Thoracic aorta (tissue), 2 donors: Measurements from ENCODE around the gene TMEM218. TPM values are rescaled to one million over a fixed set of nuclear protein-coding genes. Genes with fewer than 3 reads are reported as not detected.

Source experiments
- ATAC-seq: fragments of 150-250 bp; one replicate; pipeline ENCODE4 v1.8.0; 2017; ENCODE audit warnings: low read depth; ENCODE audit not compliant: insufficient number of reproducible peaks, low FRiP score
- DNase-seq: peaks from one replicate; pipeline ENCODE4 v3.0.0-alpha.2; 2020; ENCODE audit warnings: low spot score
- H3K27ac ChIP-seq, 2 donors: fragments of 200-600 bp; sonication (generic); 1 replicate in 1 of 2; 2 replicates in 1 of 2; pipeline ENCODE4 v1.5.1; 2016; ENCODE audit warnings: mild to moderate bottlenecking in 2 of 2, moderate library complexity in 2 of 2
- H3K27me3 ChIP-seq: fragments of 200-600 bp; sonication (generic); replicated peaks from 2 replicates; pipeline ENCODE4 v1.6.0; 2016; ENCODE audit warnings: mild to moderate bottlenecking; ENCODE audit not compliant: insufficient read depth
- H3K36me3 ChIP-seq: fragments of 200-600 bp; sonication (generic); one replicate; pipeline ENCODE4 v1.5.1; 2016
- H3K4me1 ChIP-seq, 2 donors: fragments of 200-600 bp; sonication (generic); 1 replicate in 1 of 2; 2 replicates in 1 of 2; pipeline versions ENCODE4 v1.5.1 to v1.6.0; 2016; ENCODE audit warnings: low read depth in 2 of 2, mild to moderate bottlenecking in 1 of 2; ENCODE audit not compliant: control insufficient read depth in 1 of 2
- H3K4me3 ChIP-seq: fragments of 200-600 bp; sonication (generic); 2 replicates; pipeline ENCODE4 v1.5.1; 2016; ENCODE audit warnings: mild to moderate bottlenecking
- H3K9me3 ChIP-seq: fragments of 200-600 bp; sonication (generic); 2 replicates; pipeline ENCODE4 v1.5.1; 2016
- total RNA-seq, 2 donors: library from RNA; depleted of rRNA; stranded (reverse); fragments of >200 nt; gene quantifications; one replicate each; pipeline versions ENCODE4 v1.1.0 to v1.2.3, GENCODE V29; 2016
- TF ChIP-seq, protein P1 (sequence below): fragments of 200-600 bp; sonication (generic); IDR thresholded peaks from one replicate; pipeline ENCODE4 v1.5.1; 2019; ENCODE audit warnings: antibody characterized with exemption

TMEM218 gene
- total RNA-seq, 2 donors from 2014 or later: 15.2 to 17.7 TPM

DNA sequence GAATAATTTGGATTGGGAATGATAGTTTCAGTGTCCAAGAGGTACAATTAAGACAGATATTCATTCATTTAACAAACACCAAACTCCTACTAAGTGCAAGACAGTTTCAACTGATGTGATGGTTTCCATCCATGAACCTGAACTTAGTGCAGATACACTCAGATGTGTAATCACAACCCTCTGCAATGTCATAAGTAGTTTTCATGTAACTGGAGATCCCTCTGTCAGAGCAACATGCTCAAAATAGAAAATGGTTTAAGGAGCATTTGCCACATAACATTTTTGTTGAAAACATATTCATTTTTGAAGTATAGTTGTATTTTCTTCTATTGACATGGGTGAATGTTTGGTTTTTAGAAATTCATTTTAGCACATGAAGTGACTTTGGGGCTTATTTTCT lies 36.6 kb upstream of the TMEM218 start:
- DNase-seq (no peak), ATAC-seq (no peak)
- Histone ChIP-seq H3K4me1 (no peaks in the 10 kb centered on the region), H3K9me3 (no peaks in the 10 kb centered on the region), H3K27me3 (no peaks in the 10 kb centered on the region), H3K36me3 (no peaks in the 10 kb centered on the region), H3K4me3 (no peak overlapping the region), H3K27ac (no peak overlapping the region)
- TF ChIP-seq, protein P1, sequence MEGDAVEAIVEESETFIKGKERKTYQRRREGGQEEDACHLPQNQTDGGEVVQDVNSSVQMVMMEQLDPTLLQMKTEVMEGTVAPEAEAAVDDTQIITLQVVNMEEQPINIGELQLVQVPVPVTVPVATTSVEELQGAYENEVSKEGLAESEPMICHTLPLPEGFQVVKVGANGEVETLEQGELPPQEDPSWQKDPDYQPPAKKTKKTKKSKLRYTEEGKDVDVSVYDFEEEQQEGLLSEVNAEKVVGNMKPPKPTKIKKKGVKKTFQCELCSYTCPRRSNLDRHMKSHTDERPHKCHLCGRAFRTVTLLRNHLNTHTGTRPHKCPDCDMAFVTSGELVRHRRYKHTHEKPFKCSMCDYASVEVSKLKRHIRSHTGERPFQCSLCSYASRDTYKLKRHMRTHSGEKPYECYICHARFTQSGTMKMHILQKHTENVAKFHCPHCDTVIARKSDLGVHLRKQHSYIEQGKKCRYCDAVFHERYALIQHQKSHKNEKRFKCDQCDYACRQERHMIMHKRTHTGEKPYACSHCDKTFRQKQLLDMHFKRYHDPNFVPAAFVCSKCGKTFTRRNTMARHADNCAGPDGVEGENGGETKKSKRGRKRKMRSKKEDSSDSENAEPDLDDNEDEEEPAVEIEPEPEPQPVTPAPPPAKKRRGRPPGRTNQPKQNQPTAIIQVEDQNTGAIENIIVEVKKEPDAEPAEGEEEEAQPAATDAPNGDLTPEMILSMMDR: no peak

DNA sequence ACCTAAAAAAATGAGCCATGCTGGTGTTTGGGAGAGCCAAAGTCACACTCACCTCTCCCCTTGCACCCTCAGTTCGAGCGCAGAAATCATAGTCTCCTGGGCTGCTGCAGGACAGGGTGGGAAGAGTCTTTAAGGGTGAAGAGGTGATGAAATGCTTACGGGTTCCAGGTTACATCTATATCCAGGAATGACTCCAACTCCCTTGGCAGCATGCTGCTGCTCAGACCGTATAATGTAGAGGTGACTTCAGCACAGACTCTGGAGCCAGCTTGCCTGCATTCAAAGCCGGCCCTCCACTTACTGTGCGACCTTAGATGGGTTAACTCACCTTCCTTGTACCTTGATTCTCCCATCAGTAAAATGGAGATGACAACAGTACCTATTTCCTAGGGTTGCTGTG lies 35.9 kb upstream of the TMEM218 start:
- Histone ChIP-seq H3K36me3 (no peaks in the 10 kb centered on the region), H3K27me3 (no peaks in the 10 kb centered on the region), H3K27ac (no peak overlapping the region), H3K4me3 (no peak overlapping the region), H3K9me3 (no peaks in the 10 kb centered on the region), H3K4me1 (no peaks in the 10 kb centered on the region)
- TF ChIP-seq, protein P1: no peak
- DNase-seq (no peak), ATAC-seq (no peak)

DNA sequence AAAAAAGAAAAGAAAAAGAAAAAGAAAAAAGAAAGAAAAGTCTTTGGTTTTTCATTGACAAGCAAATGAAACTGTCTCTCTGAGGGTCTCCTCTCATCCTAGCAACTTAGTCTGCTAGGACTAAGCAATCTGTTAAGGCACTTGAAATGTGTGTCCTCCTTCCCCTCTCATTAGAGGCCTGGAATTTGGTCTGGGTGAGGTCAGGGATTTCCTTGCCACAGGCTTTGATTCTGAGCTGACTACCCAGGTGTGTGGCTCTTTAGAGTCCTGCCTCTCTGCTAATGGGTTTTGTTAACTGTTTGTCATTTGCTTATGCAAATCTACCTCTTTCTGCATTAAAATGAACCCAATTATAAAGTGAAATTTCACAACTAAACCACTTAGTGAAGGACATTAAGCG lies 34.8 kb upstream of the TMEM218 start:
- ATAC-seq (no peak), DNase-seq (no peak)
- TF ChIP-seq, protein P1: no peak

DNA sequence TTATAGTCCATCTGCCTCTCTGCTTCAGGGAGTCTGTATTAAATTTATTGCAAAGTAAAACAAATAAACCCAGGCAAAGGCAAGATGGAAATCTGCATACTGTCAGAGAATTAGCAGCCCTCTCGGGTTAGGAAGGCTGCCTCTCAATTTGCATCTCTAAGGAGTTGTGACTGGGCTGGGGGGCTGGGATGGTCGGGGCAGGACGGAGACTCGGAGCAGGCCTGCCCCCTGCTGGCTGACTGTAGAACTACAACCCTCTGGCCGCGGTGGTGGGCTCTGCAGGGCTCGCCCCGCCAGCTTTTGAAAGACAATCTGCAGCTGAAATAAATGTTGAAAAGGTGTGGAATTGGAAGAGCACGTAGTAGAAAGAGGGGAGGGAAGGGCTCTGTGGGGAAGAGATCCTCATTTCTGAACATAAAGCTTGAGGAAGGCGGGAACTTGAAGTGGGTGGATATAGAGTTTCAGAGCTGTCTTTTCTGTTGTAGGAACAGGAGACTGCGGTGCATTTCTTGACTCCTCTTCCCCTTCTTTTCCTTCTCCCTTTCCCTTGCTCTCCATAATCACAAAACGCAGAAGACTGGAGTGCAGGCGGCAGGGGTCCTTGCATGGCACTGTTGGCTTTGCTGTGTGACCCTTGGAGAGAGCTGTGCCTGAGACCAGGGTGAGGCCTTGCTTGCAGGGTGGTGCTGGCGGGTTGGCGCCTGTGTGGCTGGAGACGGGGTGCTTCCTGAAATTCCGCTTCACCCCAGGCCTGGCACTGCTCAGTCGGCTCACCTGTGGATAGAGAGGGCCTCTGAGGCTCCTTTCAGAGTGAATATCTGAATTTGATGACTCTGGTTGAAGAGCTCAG lies 30.5 kb upstream of the TMEM218 start:
- Histone ChIP-seq H3K27ac (no peak overlapping the region), H3K9me3 (no peaks in the 10 kb centered on the region), H3K27me3 (no peaks in the 10 kb centered on the region), H3K4me3 (no peak overlapping the region), H3K36me3 (no peaks in the 10 kb centered on the region), H3K4me1 (no peaks in the 10 kb centered on the region)
- ATAC-seq (peak; percentile 23), DNase-seq (no peak)
- TF ChIP-seq, protein P1: peak; percentile 93

More for the DNA sequence above, 34.8 kb upstream of the TMEM218 start:
- Histone ChIP-seq H3K9me3 (no peaks in the 10 kb centered on the region), H3K36me3 (no peaks in the 10 kb centered on the region), H3K4me1 (no peaks in the 10 kb centered on the region), H3K27me3 (no peaks in the 10 kb centered on the region), H3K27ac (no peak overlapping the region), H3K4me3 (no peak overlapping the region)

DNA sequence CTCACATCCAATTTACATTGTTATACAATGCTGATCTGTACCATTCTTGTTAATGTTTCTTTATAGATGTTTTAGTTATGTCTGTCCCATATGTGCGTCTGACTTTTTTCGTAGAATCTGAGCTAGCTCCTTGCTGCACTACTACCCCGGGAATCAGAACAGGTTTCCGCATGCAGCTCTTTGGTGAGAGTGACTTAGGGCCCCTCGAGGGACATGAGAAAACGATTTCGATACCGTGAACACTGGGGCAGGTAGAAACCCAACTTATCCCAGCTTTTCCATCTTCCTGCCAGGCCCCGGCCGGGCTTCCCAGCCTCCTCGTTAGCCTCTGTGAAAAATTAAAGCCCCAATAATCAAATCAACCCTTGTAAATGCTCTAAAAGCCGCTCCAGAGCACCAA lies 29.8 kb upstream of the TMEM218 start:
- Histone ChIP-seq H3K9me3 (no peaks in the 10 kb centered on the region), H3K36me3 (no peaks in the 10 kb centered on the region), H3K27ac (no peak overlapping the region), H3K27me3 (no peaks in the 10 kb centered on the region), H3K4me1 (no peaks in the 10 kb centered on the region), H3K4me3 (no peak overlapping the region)
- TF ChIP-seq, protein P1: no peak
- no peak for ATAC-seq
- no peak for DNase-seq
